NCI-H748 treated with DMSO at 0.1 percent for 48 hours (cell line): ENCODE measurements around the gene LRP1B.

Source experiments
- DNase-seq: peaks from one replicate; lab custom pipeline; 2025; lab: John Stamatoyannopoulos, UW

LRP1B gene

DNA sequence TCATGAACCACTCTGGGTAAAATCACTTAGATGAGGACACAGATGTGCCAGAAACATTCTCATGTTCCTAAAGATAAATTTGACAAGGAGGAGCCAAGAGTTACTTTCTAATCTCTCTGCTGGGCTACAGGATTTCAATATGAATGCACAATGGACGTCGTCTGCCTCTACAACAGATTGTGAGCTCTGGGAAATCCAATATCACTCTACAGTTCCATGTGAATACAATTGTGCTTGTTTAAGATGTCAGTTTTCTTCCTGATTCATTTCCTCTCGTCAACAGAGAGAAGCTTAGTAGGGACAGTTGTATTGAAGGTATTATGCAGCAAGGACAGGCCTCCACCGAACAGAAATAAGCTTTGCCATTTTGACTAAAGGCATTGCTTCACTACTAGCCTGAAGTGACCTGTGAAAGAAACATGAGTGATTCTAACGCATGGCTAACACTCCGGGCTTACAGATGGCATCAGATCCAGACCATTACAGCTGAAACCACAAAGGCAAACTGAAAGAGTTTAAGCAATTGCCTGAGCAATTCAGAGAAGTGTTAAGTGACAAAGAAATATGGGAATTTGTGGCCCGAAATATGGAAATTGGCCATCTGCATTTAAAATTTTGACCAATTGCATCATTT, 1591.5 kb downstream of the LRP1B start:
- DNase-seq: no peak

- no peak for DNase-seq
These were observed 1601.1 kb downstream of the LRP1B start for GRCh38 chr2:140529706-140530105.

- DNase-seq: no peak
These were observed 1601.8 kb downstream of the LRP1B start for GRCh38 chr2:140528982-140529381.

- DNase-seq: no peak
These were observed 1604.2 kb downstream of the LRP1B start for GRCh38 chr2:140526575-140526974.

GRCh38 chr2:140512106-140512505, 1618.7 kb downstream of the LRP1B start:
- no peak for DNase-seq

DNA sequence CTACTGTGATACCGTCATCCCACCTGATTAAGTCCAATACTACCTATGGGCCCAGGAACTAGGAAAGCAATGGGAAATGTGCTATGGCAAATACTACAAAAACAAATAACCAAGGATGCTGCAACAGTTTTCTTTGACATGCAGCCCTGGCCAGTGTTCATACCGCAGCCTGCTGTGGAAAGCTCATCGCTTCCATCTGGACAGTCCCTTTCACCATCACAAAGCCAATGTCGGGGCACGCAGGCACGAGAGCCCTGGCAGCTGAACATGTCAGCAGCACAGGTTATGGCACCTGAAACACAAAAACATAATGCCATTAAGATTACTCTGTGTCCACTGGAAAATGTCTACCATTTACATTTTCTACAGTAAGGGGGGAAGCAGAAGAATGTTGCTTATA, 1621.1 kb downstream of the LRP1B start:
- no peak for DNase-seq

GRCh38 chr2:140508756-140509155, 1622.1 kb downstream of the LRP1B start:
- DNase-seq: no peak

DNA sequence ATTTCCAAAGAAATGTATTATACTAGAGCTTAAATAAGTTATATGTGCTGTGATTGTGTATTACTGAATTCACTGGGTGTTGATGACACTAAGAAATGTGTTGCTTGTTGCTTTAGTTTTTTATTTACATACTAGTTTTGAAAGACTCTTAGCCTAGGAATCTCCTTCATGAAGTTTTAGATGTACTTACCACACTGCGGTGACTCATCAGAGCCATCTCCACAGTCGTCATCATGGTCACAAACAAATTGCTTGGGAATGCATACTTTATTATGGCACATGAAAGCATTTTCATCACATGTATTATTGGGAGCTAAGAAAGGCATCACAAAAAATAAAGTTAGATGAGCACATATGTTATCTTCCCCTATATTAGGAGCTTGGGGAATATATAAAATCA, 1624.2 kb downstream of the LRP1B start:
- DNase-seq: no peak

DNA sequence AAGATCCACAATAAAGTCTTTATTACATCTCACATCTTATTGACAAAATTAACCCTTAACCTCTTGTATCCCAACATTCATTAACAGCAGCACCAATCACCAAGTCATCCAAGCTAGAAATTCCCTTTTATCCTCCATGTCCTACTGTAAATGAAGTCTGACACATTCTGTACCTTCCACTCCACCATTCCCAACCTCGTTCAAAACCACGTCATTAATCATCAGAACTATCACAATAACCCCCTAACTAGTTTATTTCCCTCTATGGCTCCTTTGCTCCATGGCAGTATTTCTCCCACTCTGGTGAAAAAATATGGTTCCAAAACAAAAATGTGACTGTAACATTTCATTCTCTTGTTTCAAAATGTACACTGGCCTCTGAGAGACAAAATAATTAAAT, 1626.2 kb downstream of the LRP1B start:
- no peak for DNase-seq

GRCh38 chr2:140502951-140503630, 1627.7 kb downstream of the LRP1B start:
- DNase-seq: no peak

DNA sequence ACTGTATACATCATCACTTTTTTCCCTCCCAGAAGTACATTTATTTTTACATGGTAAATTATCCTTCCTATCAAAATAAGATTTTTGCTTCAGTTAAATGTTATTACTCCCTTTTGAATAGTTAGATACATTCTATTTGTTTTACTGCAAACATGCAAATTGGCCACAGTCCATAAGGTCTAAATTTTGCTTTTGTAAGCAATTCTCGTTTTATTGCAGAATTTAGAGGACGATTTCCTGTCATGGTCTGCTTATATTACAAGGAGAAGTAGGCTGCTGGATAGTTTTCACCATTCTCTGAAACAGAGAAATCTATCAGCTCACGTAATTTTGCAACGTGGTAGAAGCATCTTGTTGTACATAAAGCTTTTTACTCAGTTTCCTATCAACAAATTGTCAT, 1632.5 kb downstream of the LRP1B start:
- DNase-seq: no peak

DNA sequence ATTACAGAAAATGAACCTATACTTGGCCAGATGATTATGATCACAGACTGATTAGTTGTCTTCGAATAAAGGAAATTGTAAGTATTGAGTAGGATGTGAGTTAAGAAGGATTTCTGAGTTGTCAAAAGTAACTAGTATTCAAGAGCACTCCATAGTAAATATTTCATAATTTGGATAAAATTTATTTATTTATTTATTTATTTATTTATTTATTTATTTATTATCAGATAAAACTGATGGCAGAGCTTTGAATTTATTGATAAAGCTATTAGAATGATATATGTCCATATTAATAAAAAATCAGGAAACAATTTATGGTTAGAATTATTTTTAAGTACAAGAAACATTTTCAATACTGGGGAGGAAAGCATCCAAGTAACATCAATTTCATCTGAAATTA, 1634.1 kb downstream of the LRP1B start:
- no peak for DNase-seq

DNA sequence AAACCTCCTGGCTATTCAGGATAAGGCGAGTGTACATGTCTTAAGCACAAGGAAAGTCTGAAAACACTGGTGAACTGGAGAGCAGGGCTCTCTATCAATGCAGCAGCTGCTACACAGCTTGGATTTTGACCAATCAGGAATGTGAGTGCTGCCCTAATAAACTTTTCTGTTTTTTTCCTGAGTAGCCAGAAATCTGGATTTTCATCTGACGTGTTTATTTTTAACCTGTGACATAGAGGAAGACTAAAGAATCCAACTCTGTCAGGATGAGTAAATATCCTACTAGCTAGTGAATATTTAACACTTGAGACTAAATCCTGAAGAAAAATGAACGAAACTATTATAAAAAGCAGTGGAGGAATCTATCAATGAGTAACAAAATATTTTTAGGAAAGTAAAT, 1638.9 kb downstream of the LRP1B start:
- DNase-seq: no peak

DNA sequence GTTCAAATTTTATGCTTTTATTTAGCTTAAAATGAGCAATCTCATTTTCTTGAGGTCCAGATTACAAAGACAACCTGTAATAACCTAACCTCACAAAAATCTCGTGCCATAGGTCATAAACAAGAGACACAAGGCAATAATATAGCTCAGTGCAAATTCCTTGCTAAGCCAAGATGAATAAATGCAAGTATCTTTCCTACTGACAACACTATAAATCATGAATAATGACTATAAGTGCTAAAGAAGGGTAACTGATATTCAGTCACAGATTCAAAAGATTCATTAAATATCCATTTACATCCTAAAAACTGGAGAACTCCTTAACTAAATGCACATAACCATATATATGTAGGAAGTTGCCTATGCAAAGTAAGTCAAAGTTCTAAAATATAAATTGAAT, 1641.6 kb downstream of the LRP1B start:
- DNase-seq: no peak

DNA sequence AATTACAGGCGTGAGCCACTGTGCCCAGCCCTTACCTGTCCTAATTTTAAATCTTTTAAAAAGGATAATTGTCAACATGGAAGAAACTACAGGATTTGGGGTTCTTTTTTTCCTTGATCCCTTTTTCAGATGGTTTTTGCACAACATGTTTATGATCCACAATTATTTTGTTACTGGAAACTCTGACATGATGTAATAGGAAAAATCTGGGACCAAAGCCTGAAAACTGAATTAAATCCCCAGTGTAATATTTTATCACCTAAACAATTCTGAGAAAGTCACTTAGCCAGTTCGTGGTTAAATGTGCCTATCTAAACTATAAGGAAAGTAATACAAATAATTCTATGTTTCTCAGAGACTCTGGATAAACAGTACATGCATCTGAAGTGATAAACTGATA, 1649.7 kb downstream of the LRP1B start:
- DNase-seq: no peak

GRCh38 chr2:140473851-140474250, 1657.0 kb downstream of the LRP1B start:
- no peak for DNase-seq

DNA sequence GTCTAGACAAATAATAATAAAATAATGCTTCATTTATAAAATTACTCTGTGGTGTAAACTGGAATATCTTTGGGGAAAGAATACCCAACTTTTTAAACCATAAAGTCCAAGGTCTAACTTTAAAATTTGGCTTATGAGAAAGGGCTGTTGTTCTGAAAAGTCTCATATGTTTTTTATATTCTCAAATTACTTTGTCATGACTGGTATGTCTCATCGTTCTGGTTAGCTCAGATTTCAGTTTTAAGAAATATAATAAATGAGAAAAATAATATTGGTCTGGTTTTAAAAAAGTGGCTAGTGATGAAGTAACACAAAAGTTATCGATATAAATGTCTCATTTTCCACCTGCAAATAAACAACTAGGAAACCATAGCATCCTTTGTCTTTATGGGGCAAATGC, 1658.1 kb downstream of the LRP1B start:
- DNase-seq: no peak

GRCh38 chr2:140465301-140465700, 1665.5 kb downstream of the LRP1B start:
- DNase-seq: no peak

- no peak for DNase-seq
These were observed 1667.8 kb downstream of the LRP1B start for GRCh38 chr2:140462990-140463389.

- DNase-seq: no peak
These were observed 1673.3 kb downstream of the LRP1B start for GRCh38 chr2:140457483-140457882.

DNA sequence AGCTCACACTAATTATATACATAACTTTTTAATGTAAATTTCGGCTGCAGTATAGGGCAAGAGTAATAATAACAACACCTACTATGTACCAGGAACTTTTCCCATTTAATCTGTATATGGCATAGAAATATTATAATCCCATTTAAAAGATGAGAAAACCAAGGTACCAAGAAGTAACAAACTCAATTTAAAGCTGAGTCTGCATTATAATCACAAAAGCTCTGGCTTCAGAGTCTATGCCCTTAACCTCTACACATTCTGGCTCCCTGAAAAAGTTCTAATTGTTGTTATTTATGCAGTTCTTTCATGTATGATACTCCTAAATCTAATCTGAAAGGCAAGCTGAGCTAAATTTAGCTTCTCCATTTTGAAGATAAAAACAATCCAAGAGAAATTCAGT, 1675.5 kb downstream of the LRP1B start:
- no peak for DNase-seq

DNA sequence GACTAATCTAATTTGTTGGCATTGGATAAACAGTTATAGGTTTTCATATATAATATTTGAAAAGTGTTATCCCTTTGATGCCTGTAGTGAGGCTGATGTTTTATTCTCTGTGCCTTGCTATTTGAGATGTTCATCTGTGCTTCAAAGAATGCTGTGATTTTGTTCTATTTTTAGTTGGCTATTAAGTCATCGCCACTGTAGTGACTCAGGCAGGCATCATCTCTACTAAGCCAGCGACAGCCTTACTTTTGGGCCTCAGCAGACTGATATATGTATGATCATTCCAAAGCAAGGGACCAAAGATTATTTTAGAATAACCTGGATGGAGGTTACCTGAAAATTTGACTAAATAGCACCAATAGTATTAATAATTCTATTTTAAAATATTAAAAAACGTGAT, 1676.1 kb downstream of the LRP1B start:
- no peak for DNase-seq

- DNase-seq: no peak
These were observed 1679.5 kb downstream of the LRP1B start for GRCh38 chr2:140451324-140451723.

- DNase-seq: no peak
These were observed 1688.5 kb downstream of the LRP1B start for GRCh38 chr2:140442319-140442718.
